ENCODE measurements around the gene SLC22A15.

SLC22A15 gene

GRCh38 chr1:116066868-116067565 lies 90.7 kb downstream of the SLC22A15 start:
- no peak for DNase-seq (ENCODE audit: low read depth)
- TF ChIP-seq MYC (IDR thresholded peaks at IDR 0.05; ENCODE audit: low read depth, low read length) (no peak), CTCF (IDR thresholded peaks at IDR 0.05; ENCODE audit: low read depth, low read length) (no peak), POLR2A (IDR thresholded peaks at IDR 0.05; ENCODE audit: extremely low read depth, insufficient read length) (no peak)
- TF ChIP-seq, protein P1, sequence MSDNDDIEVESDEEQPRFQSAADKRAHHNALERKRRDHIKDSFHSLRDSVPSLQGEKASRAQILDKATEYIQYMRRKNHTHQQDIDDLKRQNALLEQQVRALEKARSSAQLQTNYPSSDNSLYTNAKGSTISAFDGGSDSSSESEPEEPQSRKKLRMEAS (IDR thresholded peaks at IDR 0.05; ENCODE audit: low read depth, low read length) = no peak
- no peak overlapping the region for H3K4me3 ChIP-seq (ENCODE audit: low read depth, low read length)

DNA sequence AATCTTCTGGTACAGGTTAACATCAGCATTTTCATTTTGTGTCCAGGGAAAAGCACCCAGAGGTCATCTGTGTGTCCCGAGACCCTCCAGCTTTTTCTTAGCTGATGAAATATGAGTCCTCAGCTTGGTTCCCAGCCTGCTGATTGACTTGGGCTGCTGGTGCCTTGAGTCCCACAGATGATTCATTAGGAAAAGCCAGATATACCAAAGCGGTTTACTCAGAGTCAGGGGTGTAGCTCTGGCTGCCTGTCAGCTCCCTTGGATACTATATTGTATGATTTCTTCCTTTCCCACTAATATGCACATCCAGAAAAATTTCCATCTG lies 91.2 kb downstream of the SLC22A15 start:
- H3K4me3 ChIP-seq (ENCODE audit: low read depth, low read length) = no peak overlapping the region
- no peak for DNase-seq (ENCODE audit: low read depth)
- no peak for TF ChIP-seq POLR2A (IDR thresholded peaks at IDR 0.05; ENCODE audit: extremely low read depth, insufficient read length)
- TF ChIP-seq, protein P1 (IDR thresholded peaks at IDR 0.05; ENCODE audit: low read depth, low read length) = no peak
- TF ChIP-seq MYC (IDR thresholded peaks at IDR 0.05; ENCODE audit: low read depth, low read length) = no peak
- TF ChIP-seq CTCF (IDR thresholded peaks at IDR 0.05; ENCODE audit: low read depth, low read length) = no peak

DNA sequence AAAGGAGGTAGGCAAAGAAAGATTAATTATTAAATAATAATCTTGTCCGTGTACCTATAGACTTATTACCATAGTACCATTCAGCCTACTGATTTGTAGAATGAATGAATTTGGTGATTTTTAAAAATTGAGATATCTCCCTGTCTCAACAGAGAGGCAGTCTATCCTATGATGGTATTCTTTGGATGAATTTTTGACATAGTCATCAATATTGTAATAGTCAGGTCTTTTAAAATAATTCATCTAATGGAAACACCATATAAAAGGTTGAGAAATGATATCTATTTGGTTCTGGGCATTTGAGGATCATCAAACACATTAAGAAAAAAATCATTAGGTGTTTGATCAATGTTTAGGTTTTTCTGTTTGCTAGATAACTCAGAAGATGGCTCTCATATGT lies 99.3 kb downstream of the SLC22A15 start:
- TF ChIP-seq MYC (IDR thresholded peaks at IDR 0.05; ENCODE audit: low read depth, low read length) (no peak), POLR2A (IDR thresholded peaks at IDR 0.05; ENCODE audit: extremely low read depth, insufficient read length) (no peak), CTCF (IDR thresholded peaks at IDR 0.05; ENCODE audit: low read depth, low read length) (no peak)
- TF ChIP-seq, protein P1 (IDR thresholded peaks at IDR 0.05; ENCODE audit: low read depth, low read length) = no peak

GRCh38 chr1:116075990-116076389 lies 99.7 kb downstream of the SLC22A15 start:
- no peak for DNase-seq (ENCODE audit: low read depth)
- TF ChIP-seq MYC (IDR thresholded peaks at IDR 0.05; ENCODE audit: low read depth, low read length) = no peak
- TF ChIP-seq POLR2A (IDR thresholded peaks at IDR 0.05; ENCODE audit: extremely low read depth, insufficient read length) = no peak
- no peak for TF ChIP-seq CTCF (IDR thresholded peaks at IDR 0.05; ENCODE audit: low read depth, low read length)
- no peak overlapping the region for H3K4me3 ChIP-seq (ENCODE audit: low read depth, low read length)

More for the DNA sequence above, 99.3 kb downstream of the SLC22A15 start:
- DNase-seq (ENCODE audit: low read depth) = no peak
- H3K4me3 ChIP-seq (ENCODE audit: low read depth, low read length) = no peak overlapping the region

- no peak for DNase-seq (ENCODE audit: low read depth)
- no peak overlapping the region for H3K4me3 ChIP-seq (ENCODE audit: low read depth, low read length)
- TF ChIP-seq, protein P1 (IDR thresholded peaks at IDR 0.05; ENCODE audit: low read depth, low read length) = no peak
- TF ChIP-seq POLR2A (IDR thresholded peaks at IDR 0.05; ENCODE audit: extremely low read depth, insufficient read length) = no peak
Observed at GRCh38 chr1:116076831-116077230, 100.5 kb downstream of the SLC22A15 start.

GRCh38 chr1:116078699-116079223 lies 102.4 kb downstream of the SLC22A15 start:
- DNase-seq (ENCODE audit: low read depth) = no peak
- TF ChIP-seq MYC (IDR thresholded peaks at IDR 0.05; ENCODE audit: low read depth, low read length) = no peak
- TF ChIP-seq, protein P1 (IDR thresholded peaks at IDR 0.05; ENCODE audit: low read depth, low read length) = no peak
- no peak for TF ChIP-seq POLR2A (IDR thresholded peaks at IDR 0.05; ENCODE audit: extremely low read depth, insufficient read length)
- TF ChIP-seq CTCF (IDR thresholded peaks at IDR 0.05; ENCODE audit: low read depth, low read length) = no peak
- no peak overlapping the region for H3K4me3 ChIP-seq (ENCODE audit: low read depth, low read length)
